ENCODE data around the gene ANKRD55. TPM values are rescaled to one million over a fixed set of nuclear protein-coding genes. Genes with fewer than 3 reads are reported as not detected.
A peak's percentile ranks its signal among the peaks of the same experiment; 100 is the strongest.

ANKRD55 gene
- total RNA-seq, 2 experiments from 2014 or later = 9.7 to 10.2 TPM

- H3K36me3 Mint-ChIP-seq (ENCODE audit: low read depth) = peaks cover 10% of the 10 kb centered on the region
- peaks cover 76% of the 10 kb centered on the region for H3K4me1 ChIP-seq (ENCODE audit: insufficient read depth, low read length)
Observed at GRCh38 chr5:56053363-56053762, 179.8 kb downstream of the ANKRD55 start.

GRCh38 chr5:56052735-56053134 lies 180.4 kb downstream of the ANKRD55 start:
- H3K27ac Mint-ChIP-seq = peak overlapping the region; percentile 84
- H3K27me3 Mint-ChIP-seq = no peaks in the 10 kb centered on the region
- TF ChIP-seq, protein P1, sequence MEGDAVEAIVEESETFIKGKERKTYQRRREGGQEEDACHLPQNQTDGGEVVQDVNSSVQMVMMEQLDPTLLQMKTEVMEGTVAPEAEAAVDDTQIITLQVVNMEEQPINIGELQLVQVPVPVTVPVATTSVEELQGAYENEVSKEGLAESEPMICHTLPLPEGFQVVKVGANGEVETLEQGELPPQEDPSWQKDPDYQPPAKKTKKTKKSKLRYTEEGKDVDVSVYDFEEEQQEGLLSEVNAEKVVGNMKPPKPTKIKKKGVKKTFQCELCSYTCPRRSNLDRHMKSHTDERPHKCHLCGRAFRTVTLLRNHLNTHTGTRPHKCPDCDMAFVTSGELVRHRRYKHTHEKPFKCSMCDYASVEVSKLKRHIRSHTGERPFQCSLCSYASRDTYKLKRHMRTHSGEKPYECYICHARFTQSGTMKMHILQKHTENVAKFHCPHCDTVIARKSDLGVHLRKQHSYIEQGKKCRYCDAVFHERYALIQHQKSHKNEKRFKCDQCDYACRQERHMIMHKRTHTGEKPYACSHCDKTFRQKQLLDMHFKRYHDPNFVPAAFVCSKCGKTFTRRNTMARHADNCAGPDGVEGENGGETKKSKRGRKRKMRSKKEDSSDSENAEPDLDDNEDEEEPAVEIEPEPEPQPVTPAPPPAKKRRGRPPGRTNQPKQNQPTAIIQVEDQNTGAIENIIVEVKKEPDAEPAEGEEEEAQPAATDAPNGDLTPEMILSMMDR (IDR thresholded peaks at IDR 0.05) = no peak
- intact Hi-C loops (cut with DNase I, micrococcal nuclease) = no loop called here
- Histone ChIP-seq H3K27me3 (ENCODE audit: control insufficient read depth in 1 of 2, insufficient read depth in 2 of 2, low read length in 2 of 2) (no peaks in the 10 kb centered on the region), H3K27ac (ENCODE audit: low read depth in 1 of 2, low read length in 2 of 2) (no peak overlapping the region), H3K9me3 (ENCODE audit: control insufficient read depth in 1 of 2, insufficient read depth in 1 of 2, low read length in 2 of 2) (peaks cover 0 to 4% of the 10 kb centered on the region in 2 experiments), H3K4me3 (ENCODE audit: low read length) (no peak overlapping the region), H3K4me1 (ENCODE audit: insufficient read depth, low read length) (peaks cover 76% of the 10 kb centered on the region), H3K36me3 (ENCODE audit: insufficient read depth, low read length) (no peaks in the 10 kb centered on the region)
- ChIA-PET POLR2A (interaction anchor here (2.0 kb wide), 1 partner anchor 59 kb away, joined by 18 read pairs; the partner anchor contains the start of gene IL6ST), CTCF (interaction anchor here (0.6 kb wide), 1 partner anchor 125 kb away, joined by 4 read pairs; no protein-coding TSS in a partner anchor)
- peaks cover 73% of the 10 kb centered on the region for H3K4me1 Mint-ChIP-seq (ENCODE audit: low read depth)
- DNase-seq = no peak
- peak overlapping the region; percentile 78 for H3K4me3 Mint-ChIP-seq
- H3K36me3 Mint-ChIP-seq (ENCODE audit: low read depth) = peaks cover 10% of the 10 kb centered on the region
- H3K9me3 Mint-ChIP-seq = no peaks in the 10 kb centered on the region
- no peak for ATAC-seq (ENCODE audit: poor library complexity)

More at GRCh38 chr5:56053363-56053762, 179.8 kb downstream of the ANKRD55 start:
- no peak for DNase-seq
- no peaks in the 10 kb centered on the region for H3K36me3 ChIP-seq (ENCODE audit: insufficient read depth, low read length)
- H3K27me3 ChIP-seq (ENCODE audit: control insufficient read depth in 1 of 2, insufficient read depth in 2 of 2, low read length in 2 of 2) = no peaks in the 10 kb centered on the region
- ChIA-PET POLR2A (no interaction called here), CTCF (no interaction called here)
- TF ChIP-seq, protein P1 (IDR thresholded peaks at IDR 0.05) = no peak
- no peak overlapping the region for H3K4me3 ChIP-seq (ENCODE audit: low read length)
- no peaks in the 10 kb centered on the region for H3K9me3 Mint-ChIP-seq
- H3K4me3 Mint-ChIP-seq = no peak overlapping the region
- H3K27ac Mint-ChIP-seq = peak overlapping the region; percentile 84
- intact Hi-C loops (cut with DNase I, micrococcal nuclease) = no loop called here
- peaks cover 72% of the 10 kb centered on the region for H3K4me1 Mint-ChIP-seq (ENCODE audit: low read depth)
- H3K27me3 Mint-ChIP-seq = no peaks in the 10 kb centered on the region
- no peak overlapping the region for H3K27ac ChIP-seq (ENCODE audit: low read depth in 1 of 2, low read length in 2 of 2)
- ATAC-seq (ENCODE audit: poor library complexity) = no peak
- H3K9me3 ChIP-seq (ENCODE audit: control insufficient read depth in 1 of 2, insufficient read depth in 1 of 2, low read length in 2 of 2) = peaks cover 0 to 4% of the 10 kb centered on the region in 2 experiments

DNA sequence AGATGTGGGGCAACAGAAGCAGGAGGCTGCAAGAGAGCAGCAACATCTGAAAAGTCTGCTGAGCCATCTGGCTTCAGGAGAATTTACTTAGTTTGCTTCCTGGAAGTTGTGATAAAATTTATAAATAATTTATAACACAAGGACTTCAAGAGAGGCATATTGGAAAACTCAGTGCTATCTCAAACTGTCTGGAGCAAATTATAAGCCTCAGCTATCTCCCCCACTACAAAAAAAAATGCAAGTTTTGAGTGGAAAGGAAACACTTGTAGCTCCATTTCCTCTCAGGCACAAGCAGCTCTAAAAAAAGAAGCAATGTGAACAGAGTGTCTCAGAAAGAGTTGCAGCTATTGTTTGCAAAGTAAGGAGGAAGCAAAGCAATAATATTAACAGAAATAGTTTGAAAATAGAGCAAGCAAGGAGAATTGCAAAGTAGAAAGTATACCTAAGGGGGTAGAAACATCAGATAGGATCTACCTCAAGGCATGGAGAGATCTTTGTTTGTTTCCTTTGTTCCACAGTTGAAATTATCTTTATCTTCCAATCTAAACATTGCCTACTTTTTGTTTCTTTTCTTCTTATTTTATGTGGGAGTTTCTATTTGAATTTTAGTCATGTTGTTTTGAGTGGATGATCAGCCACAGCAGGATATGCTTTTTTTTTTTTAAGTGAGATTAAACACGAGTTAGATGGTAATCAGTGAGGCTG lies 182.4 kb downstream of the ANKRD55 start:
- TF ChIP-seq, protein P1 (IDR thresholded peaks at IDR 0.05) = no peak
- peak overlapping the region; percentile 4 for H3K4me3 ChIP-seq (ENCODE audit: low read length)
- no peaks in the 10 kb centered on the region for H3K36me3 ChIP-seq (ENCODE audit: insufficient read depth, low read length)
- peak overlapping the region; percentile 40 to 54 for H3K27ac ChIP-seq (ENCODE audit: low read depth in 1 of 2, low read length in 2 of 2)
- intact Hi-C loops (cut with DNase I, micrococcal nuclease) = no loop called here
- H3K27me3 ChIP-seq (ENCODE audit: control insufficient read depth in 1 of 2, insufficient read depth in 2 of 2, low read length in 2 of 2) = no peaks in the 10 kb centered on the region
- ChIA-PET POLR2A (interaction anchor here (0.6 to 2.1 kb wide), 24 partner anchors 8 to 870 kb away, joined by 3 to 35 read pairs (median 4); partner anchors contain the start of gene IL6ST), CTCF (no interaction called here)
- Mint-ChIP-seq H3K27ac (peak overlapping the region; percentile 84), H3K4me3 (peak overlapping the region; percentile 77), H3K36me3 (ENCODE audit: low read depth) (peaks cover 10% of the 10 kb centered on the region), H3K4me1 (ENCODE audit: low read depth) (peaks cover 74% of the 10 kb centered on the region), H3K9me3 (no peaks in the 10 kb centered on the region), H3K27me3 (no peaks in the 10 kb centered on the region)
- H3K9me3 ChIP-seq (ENCODE audit: control insufficient read depth in 1 of 2, insufficient read depth in 1 of 2, low read length in 2 of 2) = peaks cover 0 to 4% of the 10 kb centered on the region in 2 experiments
- DNase-seq (peak in 3 of 14 experiments; percentile 37 to 56 (median 44)), ATAC-seq (ENCODE audit: poor library complexity) (peak; percentile 73)
- peaks cover 59% of the 10 kb centered on the region for H3K4me1 ChIP-seq (ENCODE audit: insufficient read depth, low read length)

Other genes with a start within 250 kb of the ANKRD55 start
- 100 to 1,000 TPM; 377 to 404 TPM for gene IL6ST, start 238.4 kb downstream of the ANKRD55 start, total RNA-seq